Upper lobe of left lung (tissue), 4 donors: ENCODE results near the gene LINC00632.

Experiments
- EP300 ChIP-seq, 4 donors: sonication (generic); formaldehyde crosslinking; IDR thresholded peaks; one replicate each; pipeline ENCODE4 v1.5.1; 2017; ENCODE audit warnings: antibody characterized with exemption in 4 of 4, control low read depth in 2 of 4
- POLR2AphosphoS5 ChIP-seq, 2 donors: sonication (generic); formaldehyde crosslinking; IDR thresholded peaks; one replicate each; pipeline ENCODE4 v1.5.1; 2017; ENCODE audit warnings: antibody characterized with exemption in 2 of 2
- TF ChIP-seq, protein P1 (sequence below), 6 experiments: fragments of 450-650 bp in 4 of 6; fragments of 200-600 bp in 2 of 6; sonication (generic) in 2 of 6; IDR thresholded peaks; one replicate each; pipeline ENCODE4 v1.5.1; 2016 to 2019; ENCODE audit warnings: antibody characterized with exemption in 6 of 6

GRCh38 chrX:140821280-140821679, 111.7 kb downstream of the LINC00632 start:
- TF ChIP-seq, protein P1, sequence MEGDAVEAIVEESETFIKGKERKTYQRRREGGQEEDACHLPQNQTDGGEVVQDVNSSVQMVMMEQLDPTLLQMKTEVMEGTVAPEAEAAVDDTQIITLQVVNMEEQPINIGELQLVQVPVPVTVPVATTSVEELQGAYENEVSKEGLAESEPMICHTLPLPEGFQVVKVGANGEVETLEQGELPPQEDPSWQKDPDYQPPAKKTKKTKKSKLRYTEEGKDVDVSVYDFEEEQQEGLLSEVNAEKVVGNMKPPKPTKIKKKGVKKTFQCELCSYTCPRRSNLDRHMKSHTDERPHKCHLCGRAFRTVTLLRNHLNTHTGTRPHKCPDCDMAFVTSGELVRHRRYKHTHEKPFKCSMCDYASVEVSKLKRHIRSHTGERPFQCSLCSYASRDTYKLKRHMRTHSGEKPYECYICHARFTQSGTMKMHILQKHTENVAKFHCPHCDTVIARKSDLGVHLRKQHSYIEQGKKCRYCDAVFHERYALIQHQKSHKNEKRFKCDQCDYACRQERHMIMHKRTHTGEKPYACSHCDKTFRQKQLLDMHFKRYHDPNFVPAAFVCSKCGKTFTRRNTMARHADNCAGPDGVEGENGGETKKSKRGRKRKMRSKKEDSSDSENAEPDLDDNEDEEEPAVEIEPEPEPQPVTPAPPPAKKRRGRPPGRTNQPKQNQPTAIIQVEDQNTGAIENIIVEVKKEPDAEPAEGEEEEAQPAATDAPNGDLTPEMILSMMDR (IDR thresholded peaks at IDR 0.05), result no peak
- no peak for TF ChIP-seq EP300 (IDR thresholded peaks at IDR 0.05)
- TF ChIP-seq POLR2AphosphoS5 (IDR thresholded peaks at IDR 0.05), result no peak
